ENCODE measurements around the gene GYG2. TPM values are rescaled to one million over a fixed set of nuclear protein-coding genes. Genes with fewer than 3 reads are reported as not detected.

GYG2 gene
- total RNA-seq, 4 donors from 2014 or later: 0.89 to 6.6 (median 2.1) TPM

GRCh38 chrX:2878563-2878962 is 49.8 kb downstream of the GYG2 start:
- 72 to 80% methylated on average over 2 of the region's 2 CpGs for WGBS, 2 donors

GRCh38 chrX:2879670-2880069 is 50.9 kb downstream of the GYG2 start:
- TF ChIP-seq, protein P1, sequence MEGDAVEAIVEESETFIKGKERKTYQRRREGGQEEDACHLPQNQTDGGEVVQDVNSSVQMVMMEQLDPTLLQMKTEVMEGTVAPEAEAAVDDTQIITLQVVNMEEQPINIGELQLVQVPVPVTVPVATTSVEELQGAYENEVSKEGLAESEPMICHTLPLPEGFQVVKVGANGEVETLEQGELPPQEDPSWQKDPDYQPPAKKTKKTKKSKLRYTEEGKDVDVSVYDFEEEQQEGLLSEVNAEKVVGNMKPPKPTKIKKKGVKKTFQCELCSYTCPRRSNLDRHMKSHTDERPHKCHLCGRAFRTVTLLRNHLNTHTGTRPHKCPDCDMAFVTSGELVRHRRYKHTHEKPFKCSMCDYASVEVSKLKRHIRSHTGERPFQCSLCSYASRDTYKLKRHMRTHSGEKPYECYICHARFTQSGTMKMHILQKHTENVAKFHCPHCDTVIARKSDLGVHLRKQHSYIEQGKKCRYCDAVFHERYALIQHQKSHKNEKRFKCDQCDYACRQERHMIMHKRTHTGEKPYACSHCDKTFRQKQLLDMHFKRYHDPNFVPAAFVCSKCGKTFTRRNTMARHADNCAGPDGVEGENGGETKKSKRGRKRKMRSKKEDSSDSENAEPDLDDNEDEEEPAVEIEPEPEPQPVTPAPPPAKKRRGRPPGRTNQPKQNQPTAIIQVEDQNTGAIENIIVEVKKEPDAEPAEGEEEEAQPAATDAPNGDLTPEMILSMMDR (IDR thresholded peaks at IDR 0.05): no peak
- TF ChIP-seq POLR2A (IDR thresholded peaks at IDR 0.05): no peak
- no peaks in the 10 kb centered on the region for H3K9me3 ChIP-seq
- DNase-seq: no peak
- H3K27ac ChIP-seq: no peak overlapping the region
- intact Hi-C loops (cut with DNase I): no loop called here
- no peaks in the 10 kb centered on the region for H3K36me3 ChIP-seq
- WGBS, 2 donors: 87 to 93% methylated on average over 1 of the region's 1 CpG
- H3K4me1 ChIP-seq: no peaks in the 10 kb centered on the region
- H3K27me3 ChIP-seq: no peaks in the 10 kb centered on the region
- no peak overlapping the region for H3K4me3 ChIP-seq (replicated peaks in 1 of 3)

More at GRCh38 chrX:2878563-2878962, 49.8 kb downstream of the GYG2 start:
- Histone ChIP-seq H3K36me3 (no peaks in the 10 kb centered on the region), H3K4me1 (no peaks in the 10 kb centered on the region), H3K4me3 (replicated peaks in 1 of 3) (no peak overlapping the region), H3K27me3 (no peaks in the 10 kb centered on the region), H3K27ac (no peak overlapping the region), H3K9me3 (no peaks in the 10 kb centered on the region)
- no peak for DNase-seq
- intact Hi-C loops (cut with DNase I): no loop called here
- TF ChIP-seq, protein P1 (IDR thresholded peaks at IDR 0.05): no peak
- TF ChIP-seq POLR2A (IDR thresholded peaks at IDR 0.05): no peak

- Histone ChIP-seq H3K36me3 (no peaks in the 10 kb centered on the region), H3K4me3 (replicated peaks in 1 of 3) (no peak overlapping the region), H3K27me3 (no peaks in the 10 kb centered on the region), H3K27ac (no peak overlapping the region), H3K4me1 (no peaks in the 10 kb centered on the region), H3K9me3 (no peaks in the 10 kb centered on the region)
- intact Hi-C loops (cut with DNase I): no loop called here
- TF ChIP-seq, protein P1 (IDR thresholded peaks at IDR 0.05): no peak
- no peak for TF ChIP-seq POLR2A (IDR thresholded peaks at IDR 0.05)
- no peak for DNase-seq
- WGBS, 2 donors: 95 to 98% methylated on average over 10 to 14 of the region's 14 CpGs
These were observed 55.0 kb downstream of the GYG2 start for GRCh38 chrX:2883770-2884169.

GRCh38 chrX:2888309-2888708 is 59.6 kb downstream of the GYG2 start:
- WGBS, 2 donors: 92 to 96% methylated on average over 7 of the region's 7 CpGs
- intact Hi-C loops (cut with DNase I): no loop called here
- H3K27me3 ChIP-seq: no peaks in the 10 kb centered on the region
- DNase-seq: no peak
- peaks cover 0 to 4% of the 10 kb centered on the region in 2 donors for H3K4me1 ChIP-seq
- TF ChIP-seq, protein P1 (IDR thresholded peaks at IDR 0.05): no peak
- no peak for TF ChIP-seq POLR2A (IDR thresholded peaks at IDR 0.05)
- H3K9me3 ChIP-seq: no peaks in the 10 kb centered on the region
- H3K4me3 ChIP-seq (replicated peaks in 1 of 3): no peak overlapping the region
- no peaks in the 10 kb centered on the region for H3K36me3 ChIP-seq
- H3K27ac ChIP-seq: no peak overlapping the region

DNA sequence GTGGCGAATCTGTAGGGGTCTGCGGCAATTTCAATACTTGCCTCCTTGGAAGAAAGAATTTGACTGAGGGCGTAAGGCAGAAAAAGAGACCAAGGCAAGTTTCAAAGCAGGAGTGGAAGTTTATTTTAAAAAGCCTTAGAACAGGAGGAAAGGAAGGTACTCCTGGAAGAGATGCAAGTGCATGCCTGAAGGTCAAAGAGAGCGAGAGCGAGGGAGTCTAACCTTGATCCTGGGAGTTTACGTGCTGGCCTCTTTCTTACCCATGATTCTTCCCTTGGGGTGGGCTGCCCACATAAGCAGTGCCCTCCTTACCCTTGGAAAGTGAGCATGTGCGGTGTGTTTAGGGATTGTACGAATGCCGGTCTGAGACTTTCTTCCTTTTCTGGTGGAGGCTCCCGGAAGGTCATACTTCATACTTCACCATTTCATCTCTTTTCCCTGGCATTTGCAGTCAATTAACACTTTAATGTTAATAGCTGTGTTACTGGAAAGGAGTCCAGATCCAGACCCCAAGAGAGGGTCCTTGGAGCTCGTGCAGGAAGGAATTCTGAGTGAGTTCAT is 60.4 kb downstream of the GYG2 start:
- H3K27ac ChIP-seq: no peak overlapping the region
- intact Hi-C loops (cut with DNase I): no loop called here
- no peaks in the 10 kb centered on the region for H3K9me3 ChIP-seq
- H3K4me1 ChIP-seq: peaks cover 0 to 4% of the 10 kb centered on the region in 2 donors
- TF ChIP-seq, protein P1 (IDR thresholded peaks at IDR 0.05): no peak
- TF ChIP-seq POLR2A (IDR thresholded peaks at IDR 0.05): no peak
- H3K4me3 ChIP-seq (replicated peaks in 1 of 3): peak overlapping the region in 2 of 3 donors; percentile 18 to 20
- WGBS, 2 donors: 57 to 68% methylated on average over 11 of the region's 11 CpGs
- DNase-seq: no peak
- no peaks in the 10 kb centered on the region for H3K27me3 ChIP-seq
- no peaks in the 10 kb centered on the region for H3K36me3 ChIP-seq

All from thyroid gland (tissue), 4 donors.